H1 (cell line): Measurements from ENCODE around the gene PRDM2. TPM values are rescaled to one million over a fixed set of nuclear protein-coding genes. Genes with fewer than 3 reads are reported as not detected.

Experiments
- CTCF ChIA-PET: fragments of 300-600 bp; sonication (Branson Sonifier 250); formaldehyde crosslinking; loops from one replicate; lab custom pipeline; 2021; ENCODE audit not compliant: partially characterized antibody; lab: Charles Lee
- POLR2A ChIA-PET: fragments of 300-600 bp; sonication (Branson Sonifier 250); formaldehyde crosslinking; loops from one replicate; lab custom pipeline; 2021; ENCODE audit warnings: inconsistent platforms; ENCODE audit not compliant: partially characterized antibody; lab: Charles Lee
- DNase-seq, 2 experiments: peaks; one replicate each; pipeline versions ENCODE4 v3.0.0 to v3.0.0-alpha.2; 2010 to 2022; ENCODE audit warnings: low spot score in 2 of 2, low read depth in 1 of 2, mixed read lengths in 1 of 2
- FAIRE-seq: peaks from 2 replicates; lab custom pipeline; 2011; peaks lifted over from hg19 to GRCh38; lab: Jason Lieb, UNC
- H2AFZ ChIP-seq: 2 replicates; pipeline ENCODE4 v1.8.1; 2012; ENCODE audit warnings: low read length, inconsistent platforms
- H2AK5ac ChIP-seq: 2 replicates; pipeline ENCODE4 v1.6.1; 2013; ENCODE audit warnings: low read depth, low read length
- H2BK120ac ChIP-seq: replicated peaks from 2 replicates; pipeline ENCODE3; 2013; ENCODE audit warnings: low read depth, low read length, inconsistent platforms
- H2BK12ac ChIP-seq: 2 replicates; pipeline ENCODE4 v1.6.1; 2013; ENCODE audit warnings: low read depth, low read length
- H2BK15ac ChIP-seq: 2 replicates; pipeline ENCODE4 v1.6.1; 2013; ENCODE audit warnings: low read length
- H2BK20ac ChIP-seq: 2 replicates; pipeline ENCODE4 v1.6.1; 2013; ENCODE audit warnings: low read length
- H2BK5ac ChIP-seq: 2 replicates; pipeline ENCODE4 v1.6.1; 2013; ENCODE audit warnings: low read depth, low read length
- H3K14ac ChIP-seq: 2 replicates; pipeline ENCODE4 v1.6.1; 2013; ENCODE audit warnings: inconsistent platforms; ENCODE audit not compliant: insufficient read length
- H3K18ac ChIP-seq: 2 replicates; pipeline ENCODE4 v1.6.1; 2013; ENCODE audit warnings: low read length; ENCODE audit errors: extremely low read depth
- H3K23ac ChIP-seq: 2 replicates; pipeline ENCODE4 v1.6.1; 2013; ENCODE audit warnings: inconsistent platforms; ENCODE audit not compliant: insufficient read length
- H3K23me2 ChIP-seq: 2 replicates; pipeline ENCODE4 v1.6.1; 2013; ENCODE audit warnings: low read depth, low read length
- H3K27ac ChIP-seq: 2 replicates; pipeline ENCODE4 v1.6.1; 2011; ENCODE audit warnings: low read depth, low read length, inconsistent platforms
- H3K27me3 ChIP-seq, 4 experiments: replicated peaks in 1 of 4; 1 replicate in 1 of 4; 2 replicates in 3 of 4; pipeline versions ENCODE4 v1.6.1 to v1.8.1; 2011 to 2013; ENCODE audit warnings: low read length in 3 of 4, mild to moderate bottlenecking in 3 of 4, inconsistent platforms in 2 of 4, mixed read lengths in 2 of 4, moderate library complexity in 1 of 4; ENCODE audit not compliant: control insufficient read depth in 3 of 4, insufficient read depth in 3 of 4; ENCODE audit errors: extremely low read depth in 1 of 4
- H3K36me3 ChIP-seq, 4 experiments: 2 replicates each; pipeline versions ENCODE4 v1.6.1 to v1.8.1; 2011 to 2013; ENCODE audit warnings: mild to moderate bottlenecking in 4 of 4, low read length in 3 of 4, moderate library complexity in 2 of 4, control low read depth in 1 of 4, inconsistent platforms in 1 of 4; ENCODE audit not compliant: insufficient read depth in 4 of 4, control insufficient read depth in 2 of 4
- H3K4ac ChIP-seq: replicated peaks from 2 replicates; pipeline ENCODE3; 2013; ENCODE audit warnings: low read length, low read depth, mixed read lengths, inconsistent platforms; ENCODE audit not compliant: insufficient read length
- H3K4me1 ChIP-seq, 4 experiments: replicated peaks in 1 of 4; 1 replicate in 1 of 4; 2 replicates in 3 of 4; pipeline versions ENCODE4 v1.6.1 to v1.8.1; 2011 to 2013; ENCODE audit warnings: low read length in 3 of 4, inconsistent platforms in 2 of 4, mixed read lengths in 1 of 4; ENCODE audit not compliant: insufficient read depth in 4 of 4, control insufficient read depth in 3 of 4
- H3K4me2 ChIP-seq, 2 experiments: 2 replicates each; pipeline versions ENCODE4 v1.6.1 to v1.8.1; 2011 to 2013; ENCODE audit warnings: low read depth in 2 of 2, low read length in 2 of 2, control low read depth in 1 of 2, inconsistent platforms in 1 of 2, mild to moderate bottlenecking in 1 of 2; ENCODE audit not compliant: insufficient read depth in 1 of 2
- H3K4me3 ChIP-seq, 4 experiments: fragments of 200-600, 300-600 bp in 1 of 4; sonication (generic), shearing (Covaris generic), sonication (Bioruptor Twin) in 1 of 4; 2 replicates each; pipeline versions ENCODE4 v1.5.1 to v1.8.1; 2011 to 2016; ENCODE audit warnings: low read length in 4 of 4, low read depth in 3 of 4, control low read depth in 2 of 4, inconsistent platforms in 2 of 4, mild to moderate bottlenecking in 2 of 4, mixed read lengths in 1 of 4, moderate library complexity in 1 of 4; ENCODE audit not compliant: insufficient read depth in 2 of 4; ENCODE audit errors: extremely low read depth in 1 of 4
- H3K56ac ChIP-seq: replicated peaks from 2 replicates; pipeline ENCODE3; 2013; ENCODE audit warnings: low read depth, mild to moderate bottlenecking, mixed read lengths, low read length, inconsistent platforms; ENCODE audit not compliant: insufficient read length
- H3K79me1 ChIP-seq: 2 replicates; pipeline ENCODE4 v1.6.1; 2013; ENCODE audit warnings: low read depth, low read length, control low read depth
- H3K79me2 ChIP-seq, 2 experiments: 2 replicates each; pipeline versions ENCODE4 v1.6.1 to v1.8.1; 2012 to 2013; ENCODE audit warnings: low read length in 2 of 2, mild to moderate bottlenecking in 2 of 2, inconsistent platforms in 1 of 2; ENCODE audit not compliant: insufficient read depth in 2 of 2, control insufficient read depth in 1 of 2
- H3K9ac ChIP-seq, 4 experiments: replicated peaks in 1 of 4; 1 replicate in 1 of 4; 2 replicates in 3 of 4; pipeline versions ENCODE4 v1.6.1 to v1.8.1; 2011 to 2013; ENCODE audit warnings: low read depth in 3 of 4, low read length in 3 of 4, control low read depth in 2 of 4, mild to moderate bottlenecking in 2 of 4, moderate library complexity in 2 of 4, inconsistent platforms in 1 of 4; ENCODE audit errors: extremely low read depth in 1 of 4
- H3K9me3 ChIP-seq, 2 experiments: 2 replicates each; pipeline versions ENCODE4 v1.6.1 to v1.8.1; 2012 to 2013; ENCODE audit warnings: mild to moderate bottlenecking in 2 of 2, moderate library complexity in 2 of 2, control low read depth in 1 of 2, inconsistent platforms in 1 of 2, low read depth in 1 of 2, low read length in 1 of 2, mixed read lengths in 1 of 2; ENCODE audit not compliant: insufficient read depth in 2 of 2
- H4K20me1 ChIP-seq, 2 experiments: replicated peaks in 1 of 2; 2 replicates each; pipeline versions ENCODE3 to v1.8.1; 2011 to 2013; ENCODE audit warnings: inconsistent platforms in 2 of 2, low read length in 2 of 2, mild to moderate bottlenecking in 1 of 2; ENCODE audit not compliant: insufficient read depth in 2 of 2, control insufficient read depth in 1 of 2
- H4K5ac ChIP-seq: 2 replicates; pipeline ENCODE4 v1.6.1; 2013; ENCODE audit warnings: low read length, low read depth, mixed read lengths, inconsistent platforms; ENCODE audit not compliant: insufficient read length
- H4K8ac ChIP-seq: 2 replicates; pipeline ENCODE4 v1.8.0; 2013; ENCODE audit warnings: mild to moderate bottlenecking, moderate library complexity, low read length, inconsistent platforms; ENCODE audit not compliant: insufficient read depth; ENCODE audit errors: extremely low read depth
- H4K91ac ChIP-seq: replicated peaks from 2 replicates; pipeline ENCODE3; 2013; ENCODE audit warnings: low read length, mixed read lengths, inconsistent platforms; ENCODE audit not compliant: insufficient read length
- CTBP2 ChIP-seq: IDR thresholded peaks from 2 replicates; pipeline ENCODE4 v1.7.0; 2011; ENCODE audit warnings: borderline replicate concordance, mild to moderate bottlenecking, moderate library complexity, mixed read lengths, low read length; ENCODE audit not compliant: insufficient read depth, insufficient read length
- GTF2F1 ChIP-seq: IDR thresholded peaks from 2 replicates; pipeline ENCODE4 v1.6.1; 2012; ENCODE audit warnings: low read depth, low read length, improper control_type of control experiment, borderline replicate concordance
- POU5F1 ChIP-seq: IDR thresholded peaks from 2 replicates; pipeline ENCODE4 v1.6.1; 2011; ENCODE audit warnings: low read depth, mild to moderate bottlenecking, low read length, moderate library complexity
- SRF ChIP-seq: IDR thresholded peaks from 2 replicates; pipeline ENCODE4 v1.6.1; 2011; ENCODE audit warnings: mild to moderate bottlenecking, low read depth, low read length, moderate library complexity
- WGBS, 2 experiments: shearing (Covaris generic) in 1 of 2; methylation state at CpG; one replicate each; pipeline versions ENCODE4 v1.1.6 to v1.1.7; 2013 to 2015; ENCODE audit warnings: low lambda C conversion rate in 2 of 2, mixed read lengths in 2 of 2, inconsistent platforms in 1 of 2, low coverage in 1 of 2, missing lambda C conversion rate in 1 of 2; ENCODE audit not compliant: insufficient replicate concordance in 2 of 2, insufficient coverage in 1 of 2, insufficient read length in 1 of 2; ENCODE audit errors: extremely low coverage in 1 of 2, missing lambda C conversion rate in 1 of 2; 5-methylcytosine and 5-hydroxymethylcytosine counted together
- polyA plus RNA-seq, 7 experiments: library from polyadenylated mRNA; depleted of rRNA in 3 of 7; stranded (reverse) in 5 of 7; unstranded in 2 of 7; fragments of >200 nt in 5 of 7; fragments of 200-250 nt in 2 of 7; gene quantifications; 1 replicate in 5 of 7; 2 replicates in 1 of 7; 4 replicates in 1 of 7; pipeline versions ENCODE4 v1.2.1 to v1.2.3, GENCODE V29; 2011 to 2013; ENCODE audit warnings: missing spikeins in 2 of 7, mixed read lengths in 2 of 7
- total RNA-seq: library from RNA; stranded (reverse); fragmentation: NEBNext Ultra II Directional; extraction: Animal tissue kit (Norgen Biotek cat#: 25700); gene quantifications from 2 replicates; pipeline ENCODE4 v1.2.1, GENCODE V29; 2021

PRDM2 gene
- total and polyA plus RNA-seq, 2 of the 8 experiments (the other 6 are each of a cell fraction or from before 2014, with no cell fraction given) = 5.8 to 21.2 TPM

DNA sequence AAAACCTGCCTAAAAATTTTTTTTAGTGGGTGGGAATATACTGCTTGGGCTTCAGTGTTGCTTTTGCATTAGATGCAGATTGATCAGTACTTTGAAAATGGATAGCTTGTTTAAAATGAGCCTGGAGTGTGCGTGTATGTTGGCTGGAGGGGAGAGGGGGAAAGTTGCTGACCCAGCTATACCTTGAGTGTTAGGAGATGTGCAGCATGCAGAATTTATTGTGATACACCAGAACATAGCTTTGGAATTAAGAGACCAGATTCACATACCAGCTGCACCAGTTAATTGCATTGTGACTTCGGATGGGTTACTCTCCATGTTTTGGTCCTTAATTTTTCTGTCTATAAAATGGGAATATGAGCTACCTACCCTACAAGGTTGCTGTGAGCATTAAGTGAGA, 60.4 kb downstream of the PRDM2 start:
- FAIRE-seq (no peak), DNase-seq (no peak)
- no peak overlapping the region for H4K5ac ChIP-seq
- no peak overlapping the region for H2BK5ac ChIP-seq
- ChIA-PET POLR2A (interaction anchor here (0.9 to 1.7 kb wide), 3 partner anchors 8 to 34 kb away, joined by 3 to 6 read pairs (median 4); no protein-coding TSS in a partner anchor), CTCF (interaction anchor here (0.5 to 1.5 kb wide), 6 partner anchors 11 to 95 kb away, joined by 3 to 6 read pairs (median 4); no protein-coding TSS in a partner anchor)
- no peak overlapping the region for H2BK120ac ChIP-seq
- no peak overlapping the region for H2BK15ac ChIP-seq
- no peak overlapping the region for H3K4ac ChIP-seq
- peak overlapping the region; percentile 2 to 36; a peak in 2 of 4 replicates for H3K4me2 ChIP-seq
- 85% methylated on average over 2 of the region's 2 CpGs; no CpG with 5 or more reads in 1 of the 2 experiments for WGBS, 2 experiments
- no peak overlapping the region for H3K56ac ChIP-seq
- H2AK5ac ChIP-seq = no peak overlapping the region
- no peak overlapping the region for H3K9ac ChIP-seq
- no peak overlapping the region for H2AFZ ChIP-seq
- no peaks in the 10 kb centered on the region for H3K36me3 ChIP-seq
- no peaks in the 10 kb centered on the region for H3K23me2 ChIP-seq
- H3K79me1 ChIP-seq = peaks cover 4% of the 10 kb centered on the region
- H3K14ac ChIP-seq = no peak overlapping the region
- peaks cover 5 to 25% (median 18%) of the 10 kb centered on the region in 4 experiments for H3K4me1 ChIP-seq
- no peak overlapping the region for H2BK12ac ChIP-seq
- no peak overlapping the region for H3K27ac ChIP-seq
- H4K20me1 ChIP-seq = peaks cover 13 to 25% of the 10 kb centered on the region in 2 experiments
- no peak overlapping the region for H3K23ac ChIP-seq
- no peak overlapping the region for H3K18ac ChIP-seq
- no peak overlapping the region for H2BK20ac ChIP-seq
- peaks cover 0 to 66% of the 10 kb centered on the region in 2 experiments; a peak in 2 of 4 replicates for H3K79me2 ChIP-seq
- no peaks in the 10 kb centered on the region for H3K9me3 ChIP-seq
- H4K8ac ChIP-seq = no peak overlapping the region
- no peak overlapping the region for H3K4me3 ChIP-seq
- H4K91ac ChIP-seq = no peak overlapping the region
- no peak for TF ChIP-seq CTBP2
- TF ChIP-seq SRF = no peak
- TF ChIP-seq POU5F1 = no peak
- TF ChIP-seq GTF2F1 = no peak
- H3K27me3 ChIP-seq = no peaks in the 10 kb centered on the region
